ENCODE results near the gene SPECC1. TPM values are rescaled to one million over a fixed set of nuclear protein-coding genes. Genes with fewer than 3 reads are reported as not detected.

Gene SPECC1
- total and polyA plus RNA-seq, 2 of the 4 experiments (the other 2 are of a cell fraction), result 16.9 to 26.2 TPM

DNA sequence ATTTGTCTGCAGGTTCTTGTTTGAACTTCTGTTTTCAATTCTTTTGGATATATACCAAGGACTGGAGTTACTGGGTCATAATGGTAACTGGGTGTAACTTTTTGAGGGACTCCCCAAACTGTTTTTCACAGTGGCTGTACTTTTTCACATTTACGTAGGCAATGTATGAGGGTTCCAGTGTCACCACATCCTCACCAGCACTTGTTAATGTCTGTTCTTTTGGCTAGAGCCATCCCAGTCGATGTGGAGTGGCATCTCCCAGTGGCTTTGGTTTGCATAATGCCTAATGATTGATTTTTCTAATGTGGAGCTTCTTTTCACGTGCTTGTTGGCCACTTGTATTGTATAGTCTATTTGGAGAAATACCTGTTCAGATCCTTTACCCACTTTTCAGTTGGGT, 59.3 kb downstream of the SPECC1 start:
- H3K18ac ChIP-seq (ENCODE audit: low read depth, low read length), result no peak overlapping the region
- H3K27me3 ChIP-seq (ENCODE audit: control insufficient read depth, insufficient read depth, low read length), result peaks cover 7% of the 10 kb centered on the region; the same call in 1 of the 2 replicates
- no peaks in the 10 kb centered on the region for H4K20me1 ChIP-seq (ENCODE audit: insufficient read depth, low read length)
- H4K5ac ChIP-seq (ENCODE audit: low read depth, low read length), result no peak overlapping the region
- no peak overlapping the region for H3K4me2 ChIP-seq (ENCODE audit: low read depth, low read length)
- H2AK5ac ChIP-seq (ENCODE audit: low read depth, low read length), result no peak overlapping the region
- no peaks in the 10 kb centered on the region for H3K36me3 ChIP-seq (ENCODE audit: control insufficient read depth, insufficient read depth, low read length)
- H3K56ac ChIP-seq (ENCODE audit: extremely low read depth, insufficient read depth, low read length), result no peak overlapping the region
- DNase-seq (no peak), ATAC-seq (ENCODE audit: low read depth) (no peak)
- H3K4me3 ChIP-seq (ENCODE audit: insufficient read depth, low read depth, low read length), result no peak overlapping the region
- intact Hi-C loops (cut with micrococcal nuclease), result no loop called here
- H2AK9ac ChIP-seq (replicated peaks; ENCODE audit: low read depth, low read length, poor library complexity), result no peak overlapping the region
- H3K9me1 ChIP-seq (ENCODE audit: insufficient read depth, low read length), result peaks cover 4% of the 10 kb centered on the region; the same call in 1 of the 2 replicates
- no peak overlapping the region for H3K9ac ChIP-seq (ENCODE audit: low read depth, low read length)
- no peak overlapping the region for H2BK5ac ChIP-seq (ENCODE audit: low read depth, low read length, poor library complexity, severe bottlenecking)
- BruUV-seq (replicated peaks), result no TSS peak
- peaks cover 7% of the 10 kb centered on the region for H3K4me1 ChIP-seq (ENCODE audit: control insufficient read depth, insufficient read depth, low read length)
- H3K79me1 ChIP-seq (ENCODE audit: low read depth in 1 of 2, low read length in 2 of 2), result no peaks in the 10 kb centered on the region
- no peak overlapping the region for H4K91ac ChIP-seq (ENCODE audit: insufficient read depth, low read depth, low read length)
- H2BK120ac ChIP-seq (ENCODE audit: low read depth, low read length), result no peak overlapping the region
- TF ChIP-seq, protein P1, sequence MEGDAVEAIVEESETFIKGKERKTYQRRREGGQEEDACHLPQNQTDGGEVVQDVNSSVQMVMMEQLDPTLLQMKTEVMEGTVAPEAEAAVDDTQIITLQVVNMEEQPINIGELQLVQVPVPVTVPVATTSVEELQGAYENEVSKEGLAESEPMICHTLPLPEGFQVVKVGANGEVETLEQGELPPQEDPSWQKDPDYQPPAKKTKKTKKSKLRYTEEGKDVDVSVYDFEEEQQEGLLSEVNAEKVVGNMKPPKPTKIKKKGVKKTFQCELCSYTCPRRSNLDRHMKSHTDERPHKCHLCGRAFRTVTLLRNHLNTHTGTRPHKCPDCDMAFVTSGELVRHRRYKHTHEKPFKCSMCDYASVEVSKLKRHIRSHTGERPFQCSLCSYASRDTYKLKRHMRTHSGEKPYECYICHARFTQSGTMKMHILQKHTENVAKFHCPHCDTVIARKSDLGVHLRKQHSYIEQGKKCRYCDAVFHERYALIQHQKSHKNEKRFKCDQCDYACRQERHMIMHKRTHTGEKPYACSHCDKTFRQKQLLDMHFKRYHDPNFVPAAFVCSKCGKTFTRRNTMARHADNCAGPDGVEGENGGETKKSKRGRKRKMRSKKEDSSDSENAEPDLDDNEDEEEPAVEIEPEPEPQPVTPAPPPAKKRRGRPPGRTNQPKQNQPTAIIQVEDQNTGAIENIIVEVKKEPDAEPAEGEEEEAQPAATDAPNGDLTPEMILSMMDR (conservative IDR thresholded peaks at IDR 0.05; ENCODE audit: low read depth, low read length), result no peak
- TF ChIP-seq, protein P2, sequence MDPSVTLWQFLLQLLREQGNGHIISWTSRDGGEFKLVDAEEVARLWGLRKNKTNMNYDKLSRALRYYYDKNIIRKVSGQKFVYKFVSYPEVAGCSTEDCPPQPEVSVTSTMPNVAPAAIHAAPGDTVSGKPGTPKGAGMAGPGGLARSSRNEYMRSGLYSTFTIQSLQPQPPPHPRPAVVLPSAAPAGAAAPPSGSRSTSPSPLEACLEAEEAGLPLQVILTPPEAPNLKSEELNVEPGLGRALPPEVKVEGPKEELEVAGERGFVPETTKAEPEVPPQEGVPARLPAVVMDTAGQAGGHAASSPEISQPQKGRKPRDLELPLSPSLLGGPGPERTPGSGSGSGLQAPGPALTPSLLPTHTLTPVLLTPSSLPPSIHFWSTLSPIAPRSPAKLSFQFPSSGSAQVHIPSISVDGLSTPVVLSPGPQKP (IDR thresholded peaks at IDR 0.05; ENCODE audit: borderline replicate concordance, low read depth, low read length), result no peak
- no peak for TF ChIP-seq MXI1 (IDR thresholded peaks at IDR 0.05; ENCODE audit: borderline replicate concordance, low read depth, low read length)
- TF ChIP-seq, protein P3, sequence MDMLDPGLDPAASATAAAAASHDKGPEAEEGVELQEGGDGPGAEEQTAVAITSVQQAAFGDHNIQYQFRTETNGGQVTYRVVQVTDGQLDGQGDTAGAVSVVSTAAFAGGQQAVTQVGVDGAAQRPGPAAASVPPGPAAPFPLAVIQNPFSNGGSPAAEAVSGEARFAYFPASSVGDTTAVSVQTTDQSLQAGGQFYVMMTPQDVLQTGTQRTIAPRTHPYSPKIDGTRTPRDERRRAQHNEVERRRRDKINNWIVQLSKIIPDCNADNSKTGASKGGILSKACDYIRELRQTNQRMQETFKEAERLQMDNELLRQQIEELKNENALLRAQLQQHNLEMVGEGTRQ (IDR thresholded peaks at IDR 0.05; ENCODE audit: low read depth, low read length), result no peak
- TF ChIP-seq SMC3 (IDR thresholded peaks at IDR 0.05; ENCODE audit: low read depth, low read length), result no peak
- TF ChIP-seq FOS (IDR thresholded peaks at IDR 0.05; ENCODE audit: low read depth, low read length), result no peak
- H2BK20ac ChIP-seq (ENCODE audit: low read depth, low read length), result no peak overlapping the region
- H3K27ac ChIP-seq (ENCODE audit: insufficient read depth, low read length), result no peak overlapping the region
- H4K8ac ChIP-seq (ENCODE audit: low read depth in 2 of 2, low read length in 2 of 2), result no peak overlapping the region
- H3K9me3 ChIP-seq (ENCODE audit: control insufficient read depth, insufficient read depth, low read length), result no peaks in the 10 kb centered on the region
- no peak overlapping the region for H3K23ac ChIP-seq (ENCODE audit: low read depth, low read length)
- in situ Hi-C loops (cut with MboI; ENCODE audit: low sequenced_read_pairs), result no loop called here
- no peak overlapping the region for H3K4ac ChIP-seq (ENCODE audit: low read depth, low read length)
- CTCF ChIA-PET, result no interaction called here
- WGBS, 2 experiments (ENCODE audit: extremely low coverage in 2 of 2, insufficient read length in 1 of 2), result no CpG with 5 or more reads among the region's 3 CpGs
- H2AFZ ChIP-seq (replicated peaks; ENCODE audit: low read length, poor library complexity), result no peak overlapping the region
- no peak overlapping the region for H2BK15ac ChIP-seq (ENCODE audit: low read depth, low read length)
- dilution Hi-C loops (cut with HindIII; ENCODE audit: low sequenced_read_pairs, unreplicated experiment), result no loop called here
- no peak overlapping the region for H3K14ac ChIP-seq (replicated peaks; ENCODE audit: low read depth, low read length)
- POLR2A ChIA-PET (ENCODE audit: unreplicated experiment), result no interaction called here

Measured in IMR-90 (cell line).